ENCODE results near the gene LRRC32.

Gene LRRC32

GRCh38 chr11:76655501-76656049 lies 15.0 kb downstream of the LRRC32 start:
- Histone ChIP-seq H3K4me3 (ENCODE audit: low read depth, low read length) (no peak overlapping the region), H3K9me3 (ENCODE audit: severe bottlenecking) (no peaks in the 10 kb centered on the region), H3K27ac (no peak overlapping the region), H3K27me3 (ENCODE audit: insufficient read depth, low read depth, severe bottlenecking) (no peaks in the 10 kb centered on the region), H3K36me3 (no peaks in the 10 kb centered on the region)
- TF ChIP-seq CTCF (IDR thresholded peaks at IDR 0.05; ENCODE audit: low read depth, low read length) = no peak
- no peak for DNase-seq

GRCh38 chr11:76654980-76655379 lies 15.6 kb downstream of the LRRC32 start:
- DNase-seq = no peak
- no peak for TF ChIP-seq CTCF (IDR thresholded peaks at IDR 0.05; ENCODE audit: low read depth, low read length)
- Histone ChIP-seq H3K4me3 (ENCODE audit: low read depth, low read length) (no peak overlapping the region), H3K9me3 (ENCODE audit: severe bottlenecking) (no peaks in the 10 kb centered on the region), H3K27ac (no peak overlapping the region), H3K36me3 (no peaks in the 10 kb centered on the region), H3K27me3 (ENCODE audit: insufficient read depth, low read depth, severe bottlenecking) (no peaks in the 10 kb centered on the region)

- no peak for TF ChIP-seq CTCF (IDR thresholded peaks at IDR 0.05; ENCODE audit: low read depth, low read length)
- Histone ChIP-seq H3K27me3 (ENCODE audit: insufficient read depth, low read depth, severe bottlenecking) (no peaks in the 10 kb centered on the region), H3K4me3 (ENCODE audit: low read depth, low read length) (no peak overlapping the region), H3K36me3 (no peaks in the 10 kb centered on the region), H3K9me3 (ENCODE audit: severe bottlenecking) (no peaks in the 10 kb centered on the region), H3K27ac (no peak overlapping the region)
- no peak for DNase-seq
Measured at GRCh38 chr11:76654298-76654851, 16.2 kb downstream of the LRRC32 start.

GRCh38 chr11:76653674-76654284 lies 16.8 kb downstream of the LRRC32 start:
- no peak for DNase-seq
- no peak overlapping the region for H3K27ac ChIP-seq

GRCh38 chr11:76653012-76653673 lies 17.4 kb downstream of the LRRC32 start:
- Histone ChIP-seq H3K36me3 (no peaks in the 10 kb centered on the region), H3K27ac (no peak overlapping the region), H3K27me3 (ENCODE audit: insufficient read depth, low read depth, severe bottlenecking) (no peaks in the 10 kb centered on the region), H3K4me3 (ENCODE audit: low read depth, low read length) (no peak overlapping the region), H3K9me3 (ENCODE audit: severe bottlenecking) (no peaks in the 10 kb centered on the region)
- TF ChIP-seq CTCF (IDR thresholded peaks at IDR 0.05; ENCODE audit: low read depth, low read length) = no peak
- DNase-seq = no peak

More at GRCh38 chr11:76653674-76654284, 16.8 kb downstream of the LRRC32 start:
- TF ChIP-seq CTCF (IDR thresholded peaks at IDR 0.05; ENCODE audit: low read depth, low read length) = no peak
- Histone ChIP-seq H3K27me3 (ENCODE audit: insufficient read depth, low read depth, severe bottlenecking) (no peaks in the 10 kb centered on the region), H3K9me3 (ENCODE audit: severe bottlenecking) (no peaks in the 10 kb centered on the region), H3K4me3 (ENCODE audit: low read depth, low read length) (no peak overlapping the region), H3K36me3 (no peaks in the 10 kb centered on the region)
